ENCODE results near the gene DRICH1. TPM values are rescaled to one million over a fixed set of nuclear protein-coding genes. Genes with fewer than 3 reads are reported as not detected.
"Not testable (repeated sequence)": the region's sequence is repeated elsewhere in the genome, so short reads cannot be mapped to it uniquely, and the experiment has no call there.

The DRICH1 gene
- total RNA-seq, 2 donors from 2014 or later: 0.19 to 0.46 TPM

DNA sequence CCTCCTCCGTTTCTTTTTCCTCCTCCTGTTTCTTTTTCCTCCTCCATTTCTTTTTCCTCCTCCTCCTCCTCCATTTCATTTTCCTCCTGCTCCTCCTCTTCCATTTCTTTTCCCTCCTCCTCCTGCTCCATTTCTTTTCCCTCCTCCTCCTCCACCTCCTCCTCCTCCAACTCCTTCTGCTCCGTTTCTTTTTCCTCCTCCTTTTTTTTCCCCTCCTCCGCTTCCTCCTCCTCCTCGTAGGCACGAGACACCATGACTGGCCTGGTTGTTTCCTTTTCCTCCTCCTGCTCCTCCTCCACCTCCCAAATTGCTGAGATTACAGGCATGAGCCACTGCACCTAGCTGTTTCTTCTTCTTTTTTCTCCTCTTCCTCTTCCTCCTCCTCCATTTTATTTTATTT lies 25.6 kb upstream of the DRICH1 start:
- H3K36me3 Mint-ChIP-seq: peaks cover 0 to 5% of the 10 kb centered on the region in 2 donors
- DNase-seq (ENCODE audit: low spot score in 2 of 2): no peak
- peak overlapping the region; percentile 28 to 70 for H3K27ac Mint-ChIP-seq
- H3K9me3 Mint-ChIP-seq: no peaks in the 10 kb centered on the region
- no peak for ATAC-seq

DNA sequence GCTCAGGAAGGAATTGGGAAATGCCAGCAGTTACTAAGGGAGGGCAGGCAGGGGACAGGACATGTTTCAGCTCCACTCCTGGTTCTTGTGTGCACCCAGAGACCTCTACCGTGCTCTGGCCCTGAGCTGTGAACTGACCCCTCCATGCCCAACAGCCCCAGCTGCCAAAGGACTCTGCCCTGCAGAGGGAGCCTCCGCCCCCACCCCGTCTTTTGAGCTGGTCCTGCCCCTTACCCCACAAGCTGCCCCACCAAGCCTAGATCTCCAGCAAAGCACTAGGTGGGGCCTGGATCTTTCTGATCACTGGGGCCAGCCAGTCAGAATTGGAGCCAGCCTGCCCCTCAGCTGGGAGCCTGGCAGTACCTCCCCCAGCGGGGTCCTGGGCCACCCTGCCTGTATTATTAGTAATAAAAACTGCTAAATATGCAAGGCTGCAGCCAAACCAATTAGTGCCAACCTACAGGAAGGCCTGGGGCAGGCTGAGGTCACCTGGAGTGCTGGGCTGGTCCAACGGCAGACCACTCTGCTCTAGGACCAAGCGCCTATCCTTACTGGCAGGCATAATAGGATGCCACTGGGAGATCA lies 23.9 kb upstream of the DRICH1 start:
- Mint-ChIP-seq H3K27ac (peak overlapping the region in 1 of 2 donors; percentile 36), H3K36me3 (no peaks in the 10 kb centered on the region), H3K9me3 (no peaks in the 10 kb centered on the region)
- ATAC-seq: no peak
- no peak for DNase-seq (ENCODE audit: low spot score in 2 of 2)

DNA sequence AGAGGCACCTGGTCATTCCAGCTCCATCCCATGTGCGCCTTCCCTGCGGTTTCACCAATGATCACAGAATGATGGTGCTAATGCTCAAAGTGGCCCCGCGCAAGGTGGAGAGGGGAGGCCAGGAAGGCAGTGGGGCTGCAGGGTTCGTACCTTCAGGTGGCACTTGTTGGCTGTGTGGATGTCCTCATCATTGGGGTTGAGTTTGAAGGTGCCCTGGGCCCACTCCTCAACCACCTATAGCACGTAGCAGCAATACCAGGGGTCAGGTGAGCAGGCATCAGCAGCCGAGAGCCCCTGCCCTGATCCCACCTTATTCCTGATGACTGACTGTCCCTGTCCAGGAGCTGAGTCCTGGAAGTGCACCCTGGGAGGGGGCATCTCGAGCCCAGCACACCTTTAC lies 20.6 kb upstream of the DRICH1 start:
- peak overlapping the region in 1 of 2 donors; percentile 72 for H3K27ac Mint-ChIP-seq
- no peaks in the 10 kb centered on the region for H3K36me3 Mint-ChIP-seq
- DNase-seq (ENCODE audit: low spot score in 2 of 2): no peak
- no peaks in the 10 kb centered on the region for H3K9me3 Mint-ChIP-seq
- no peak for ATAC-seq

DNA sequence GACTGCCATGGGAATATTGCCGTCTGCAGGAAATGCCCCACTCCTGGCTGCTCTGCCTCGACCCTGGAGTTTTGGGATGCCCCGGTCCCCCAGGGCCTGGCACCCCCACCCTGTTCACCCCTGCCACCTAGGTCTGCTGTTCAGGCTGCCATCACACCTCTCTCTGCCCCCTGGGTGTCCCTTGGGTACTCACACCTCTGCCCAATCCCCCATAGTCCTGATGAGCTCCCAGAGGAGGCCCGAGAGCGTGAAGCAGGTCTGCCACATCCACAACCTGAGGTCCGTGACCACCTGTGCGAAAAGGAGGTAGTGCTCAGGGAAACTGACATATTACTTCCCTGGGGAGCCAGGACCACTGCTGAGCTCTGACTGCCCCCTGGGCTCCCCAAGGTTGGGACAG lies 20.2 kb upstream of the DRICH1 start:
- ATAC-seq (no peak), DNase-seq (ENCODE audit: low spot score in 2 of 2) (no peak)
- H3K27ac Mint-ChIP-seq: peak overlapping the region in 1 of 2 donors; percentile 72
- H3K36me3 Mint-ChIP-seq: no peaks in the 10 kb centered on the region
- no peaks in the 10 kb centered on the region for H3K9me3 Mint-ChIP-seq

DNA sequence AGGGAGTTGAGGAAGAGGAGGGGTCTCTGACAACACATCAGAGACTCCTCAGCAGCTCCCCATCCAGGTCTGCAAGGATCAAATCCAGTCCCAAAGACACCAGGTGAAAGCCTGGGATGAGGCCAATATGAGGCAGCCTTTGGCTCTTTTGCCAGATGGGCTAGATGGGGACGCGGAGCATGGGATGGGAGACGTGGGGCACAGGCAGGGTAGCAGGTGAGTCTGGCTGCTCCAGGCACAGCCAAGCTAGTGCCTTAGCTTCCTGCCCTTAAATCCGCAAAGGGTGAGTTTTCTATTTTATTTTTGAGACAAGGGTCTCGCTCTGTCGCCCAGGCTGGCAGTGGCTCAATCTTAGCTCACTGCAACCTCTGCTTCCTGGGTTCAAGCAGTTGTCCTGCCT lies 19.6 kb upstream of the DRICH1 start:
- DNase-seq (ENCODE audit: low spot score in 2 of 2) (no peak), ATAC-seq (no peak)
- Mint-ChIP-seq H3K9me3 (no peaks in the 10 kb centered on the region), H3K36me3 (no peaks in the 10 kb centered on the region), H3K27ac (no peak overlapping the region)

DNA sequence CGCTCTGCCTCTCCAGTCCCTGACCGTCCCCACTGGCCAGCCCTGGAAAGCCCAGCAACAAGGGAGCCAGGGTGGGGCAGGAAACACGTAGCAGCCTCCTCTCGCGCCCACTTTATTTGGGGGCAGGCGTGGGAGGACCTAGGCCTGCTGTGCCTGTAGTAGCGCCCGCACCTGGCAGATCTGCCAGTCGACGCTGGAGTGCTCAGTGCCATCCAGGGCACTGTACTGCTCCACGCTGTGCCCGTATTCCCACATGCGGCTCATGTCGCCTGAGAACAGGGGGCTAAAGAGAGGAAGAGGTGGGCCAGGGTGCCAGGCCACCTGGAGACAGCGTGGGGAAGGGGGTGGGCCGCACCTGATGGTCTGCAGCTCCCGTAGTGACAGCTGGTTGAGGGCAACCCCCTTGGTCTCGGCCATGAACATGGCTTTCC lies 17.0 kb upstream of the DRICH1 start:
- Mint-ChIP-seq H3K36me3 (no peaks in the 10 kb centered on the region), H3K9me3 (no peaks in the 10 kb centered on the region), H3K27ac (no peak overlapping the region)
- no peak for DNase-seq (ENCODE audit: low spot score in 2 of 2)
- ATAC-seq: no peak

DNA sequence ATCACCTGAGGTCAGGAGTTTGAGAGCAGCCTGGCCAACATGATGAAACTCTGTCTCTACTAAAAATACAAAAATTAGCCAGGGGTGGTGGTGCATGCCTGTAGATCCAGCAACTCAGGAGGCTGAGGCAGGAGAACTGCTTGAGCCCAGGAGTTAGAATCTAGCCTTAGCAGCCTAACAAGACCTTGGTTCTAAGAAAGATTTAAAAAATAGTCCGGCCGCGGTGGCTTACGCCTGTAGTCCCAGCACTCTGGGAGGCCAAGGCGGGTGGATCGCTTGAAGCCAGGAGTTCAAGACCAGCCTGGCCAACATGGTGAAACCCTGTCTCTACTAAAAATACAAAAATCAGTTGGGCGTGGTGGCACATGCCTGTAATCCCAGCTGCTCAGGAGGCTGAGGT lies 14.4 kb upstream of the DRICH1 start:
- not testable (repeated sequence) for H3K36me3 Mint-ChIP-seq; ATAC-seq; H3K9me3 Mint-ChIP-seq; H3K27ac Mint-ChIP-seq; DNase-seq (ENCODE audit: low spot score in 2 of 2)

DNA sequence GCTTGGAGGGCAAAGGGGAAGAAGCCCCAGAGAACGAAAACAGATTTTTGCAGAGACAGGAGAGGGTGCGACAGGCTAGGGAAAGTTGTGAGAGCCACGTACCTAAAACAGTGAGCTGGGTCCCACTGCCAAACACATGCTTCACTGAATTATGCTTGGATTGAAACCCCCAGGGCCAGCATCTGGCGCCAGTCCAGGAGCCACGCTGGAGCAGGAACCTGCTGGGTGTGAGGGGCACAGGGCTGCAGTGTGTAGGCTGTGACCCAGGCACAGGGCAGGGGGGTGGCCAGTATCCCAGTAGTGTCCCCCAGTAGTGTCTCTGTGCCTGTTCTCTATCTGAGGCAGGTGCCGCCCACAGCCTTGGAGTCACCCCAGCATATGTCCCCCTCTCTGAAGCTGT lies 8.1 kb upstream of the DRICH1 start:
- not testable (repeated sequence) for H3K9me3 Mint-ChIP-seq; DNase-seq (ENCODE audit: low spot score in 2 of 2); H3K36me3 Mint-ChIP-seq; ATAC-seq; H3K27ac Mint-ChIP-seq

DNA sequence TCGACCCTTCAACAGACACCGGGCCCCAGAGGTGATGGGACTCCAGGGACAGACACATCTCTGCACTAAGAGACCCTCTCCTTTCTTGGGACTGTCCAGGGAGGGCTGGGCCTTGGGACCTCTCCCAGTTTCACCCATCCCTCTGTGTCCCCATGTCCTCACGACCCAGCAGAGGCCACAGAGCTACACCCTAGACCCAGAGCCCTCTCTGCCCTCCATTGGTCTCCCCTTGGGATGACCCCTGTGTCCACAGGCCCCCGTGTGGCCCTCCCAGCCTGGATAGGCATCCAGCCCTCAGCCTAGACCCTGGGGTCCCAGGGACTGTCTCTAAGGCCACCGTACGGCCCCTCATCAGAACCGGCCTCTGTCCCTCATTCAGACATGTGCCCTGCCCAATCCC lies 7.5 kb upstream of the DRICH1 start:
- DNase-seq (ENCODE audit: low spot score in 2 of 2) (no peak), ATAC-seq (no peak)
- Mint-ChIP-seq H3K36me3 (peaks cover 0 to 4% of the 10 kb centered on the region in 2 donors), H3K9me3 (no peaks in the 10 kb centered on the region), H3K27ac (peak overlapping the region in 1 of 2 donors; percentile 36)

DNA sequence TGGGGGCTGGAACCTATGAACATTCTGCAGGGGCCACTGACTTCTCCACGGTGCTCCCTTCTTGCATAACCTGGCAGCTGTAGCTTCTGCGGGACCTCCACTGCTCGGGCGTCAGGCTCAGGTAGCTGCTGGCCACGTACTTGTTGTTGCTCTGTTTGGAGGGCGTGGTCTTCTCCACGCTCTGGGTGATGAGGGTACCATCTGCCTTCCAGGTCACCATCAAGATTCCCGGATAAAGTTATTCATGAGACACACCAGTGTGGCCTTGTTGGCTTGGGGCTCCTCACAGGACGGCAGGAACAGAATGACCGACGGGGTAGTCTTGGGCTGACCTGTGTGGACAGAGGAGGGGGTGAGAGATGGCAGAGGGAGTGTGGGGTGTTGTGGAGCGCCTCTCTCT lies 6.5 kb upstream of the DRICH1 start:
- no peak for DNase-seq (ENCODE audit: low spot score in 2 of 2)
- no peak overlapping the region for H3K27ac Mint-ChIP-seq
- peaks cover 0 to 4% of the 10 kb centered on the region in 2 donors for H3K36me3 Mint-ChIP-seq
- no peaks in the 10 kb centered on the region for H3K9me3 Mint-ChIP-seq
- ATAC-seq: no peak

DNA sequence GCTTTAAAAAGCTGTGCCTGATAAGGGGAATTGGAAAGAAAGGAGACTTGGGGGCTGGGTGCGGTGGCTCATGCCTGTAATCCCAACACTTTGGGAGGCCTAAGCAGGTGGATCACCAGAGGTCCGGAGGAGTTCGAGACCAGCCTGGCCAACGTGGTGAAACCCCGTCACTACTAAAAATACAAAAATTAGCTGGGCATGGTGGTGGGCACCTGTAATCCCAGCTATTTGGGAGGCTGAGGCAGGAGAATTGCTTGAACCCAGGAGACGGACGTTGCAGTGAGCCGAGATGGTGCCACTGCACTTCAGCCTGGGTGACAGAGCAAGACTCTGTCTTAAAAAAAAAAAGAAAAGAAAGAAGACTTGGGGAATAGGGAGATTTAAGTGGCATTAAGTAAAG lies 3.2 kb upstream of the DRICH1 start:
- not testable (repeated sequence) for DNase-seq (ENCODE audit: low spot score in 2 of 2); H3K36me3 Mint-ChIP-seq; ATAC-seq

DNA sequence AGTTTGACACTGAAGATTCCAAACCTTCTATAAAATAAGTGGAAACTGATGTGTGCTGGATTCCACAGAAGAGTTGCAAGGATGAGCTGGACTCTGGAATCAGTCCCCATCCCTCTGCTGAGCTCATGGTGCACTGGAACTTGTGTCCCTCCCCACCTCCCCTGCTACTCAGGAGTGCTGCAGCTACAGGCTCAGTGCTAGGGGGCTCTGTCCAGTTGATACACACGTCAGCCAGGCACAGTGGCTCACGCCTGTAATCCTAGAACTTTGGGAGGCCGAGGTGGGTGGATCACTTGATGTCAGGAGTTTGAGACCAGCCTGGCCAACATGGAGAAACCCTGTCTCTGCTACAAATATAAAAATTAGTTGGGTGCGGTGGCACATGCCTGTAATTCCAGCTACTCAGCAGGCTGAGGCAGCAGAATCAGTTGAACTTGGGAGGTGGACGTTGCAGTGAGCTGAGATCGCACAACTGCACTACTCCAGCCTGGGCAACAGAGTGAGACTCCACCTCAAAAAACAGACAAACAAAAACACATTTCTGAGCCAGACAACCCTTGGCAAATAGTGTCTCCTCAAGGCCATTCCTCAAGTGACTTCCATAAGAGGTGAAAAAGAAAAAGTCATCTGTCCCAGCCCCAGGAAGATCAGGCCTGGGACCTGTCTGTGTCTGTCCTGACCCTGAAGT lies 3.9 kb downstream of the DRICH1 start:
- DNase-seq (ENCODE audit: low spot score in 2 of 2); H3K9me3 Mint-ChIP-seq; H3K36me3 Mint-ChIP-seq: not testable (repeated sequence)

More for the DNA sequence above, 3.2 kb upstream of the DRICH1 start:
- H3K27ac Mint-ChIP-seq, H3K9me3 Mint-ChIP-seq: not testable (repeated sequence)

DNA sequence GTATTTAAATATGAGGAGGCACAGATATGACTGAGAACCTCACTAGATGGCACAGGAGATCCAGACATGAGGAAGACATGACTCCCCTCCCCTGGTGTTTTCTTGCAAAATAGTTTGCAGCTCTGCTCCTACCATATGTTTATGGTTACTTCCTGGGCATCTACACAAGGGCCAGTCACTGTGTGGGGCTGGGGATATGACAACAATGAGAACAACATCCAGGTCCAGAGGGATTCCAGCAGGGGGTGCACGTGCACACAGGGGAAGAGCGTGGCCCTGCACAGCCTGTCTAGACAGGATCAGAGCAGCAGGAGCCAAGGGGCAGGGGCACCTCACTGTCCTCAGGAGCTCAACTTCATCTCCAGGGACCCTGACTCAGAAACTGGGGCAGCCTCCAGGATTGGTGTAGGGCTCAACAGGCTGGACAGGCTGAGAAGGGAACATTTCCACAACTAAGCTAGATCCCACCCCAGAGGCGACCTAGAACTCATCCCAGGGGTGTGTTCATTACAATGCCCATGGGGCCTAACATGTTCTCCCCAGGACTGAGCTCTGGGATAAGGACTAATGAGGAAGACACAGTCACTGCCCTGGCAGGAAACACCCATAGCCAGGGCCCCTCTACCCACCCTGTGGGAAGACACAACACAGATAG lies 4.6 kb downstream of the DRICH1 start:
- ATAC-seq: peak; percentile 85 to 92
- DNase-seq (ENCODE audit: low spot score in 2 of 2): peak in 1 of 2 donors; percentile 61
- not testable (repeated sequence) for H3K9me3 Mint-ChIP-seq, H3K36me3 Mint-ChIP-seq
- H3K27ac Mint-ChIP-seq: peak overlapping the region in 1 of 2 donors; percentile 81

More for the DNA sequence above, 3.9 kb downstream of the DRICH1 start:
- H3K27ac Mint-ChIP-seq, ATAC-seq: not testable (repeated sequence)

DNA sequence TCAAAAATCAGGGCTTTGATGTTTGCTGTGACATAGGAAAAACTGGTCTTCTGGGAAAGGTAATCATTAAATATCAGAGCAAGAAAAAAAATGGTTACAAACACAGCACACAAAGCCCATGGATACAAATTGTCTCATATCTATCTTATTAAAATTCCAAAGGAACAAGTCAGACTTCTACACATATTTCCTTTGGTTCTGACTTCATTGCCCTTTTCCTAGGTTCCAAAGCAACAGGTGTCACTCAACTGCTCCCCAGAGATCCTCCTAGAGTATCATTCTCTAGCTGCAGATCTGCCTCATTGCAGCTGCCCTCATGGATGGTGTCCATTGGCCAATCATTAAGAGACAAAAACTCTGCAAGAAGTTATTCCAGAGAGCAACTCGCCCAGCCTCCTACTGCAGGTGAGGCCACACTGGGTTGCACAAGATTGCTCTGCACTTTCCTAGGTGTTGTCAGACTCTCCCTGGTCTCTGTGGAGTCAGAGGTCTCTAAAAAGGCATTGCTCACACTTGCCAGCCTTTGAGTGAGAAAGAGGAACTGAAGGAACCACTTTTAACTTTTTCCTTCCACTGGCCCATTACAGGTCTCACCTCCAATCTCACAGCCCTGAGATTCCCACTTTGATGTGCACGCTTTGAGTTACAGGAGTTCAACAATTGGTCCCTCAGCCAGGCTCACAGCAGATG lies 5.7 kb downstream of the DRICH1 start:
- Mint-ChIP-seq H3K36me3 (no peaks in the 10 kb centered on the region), H3K27ac (no peak overlapping the region)
- ATAC-seq: no peak

DNA sequence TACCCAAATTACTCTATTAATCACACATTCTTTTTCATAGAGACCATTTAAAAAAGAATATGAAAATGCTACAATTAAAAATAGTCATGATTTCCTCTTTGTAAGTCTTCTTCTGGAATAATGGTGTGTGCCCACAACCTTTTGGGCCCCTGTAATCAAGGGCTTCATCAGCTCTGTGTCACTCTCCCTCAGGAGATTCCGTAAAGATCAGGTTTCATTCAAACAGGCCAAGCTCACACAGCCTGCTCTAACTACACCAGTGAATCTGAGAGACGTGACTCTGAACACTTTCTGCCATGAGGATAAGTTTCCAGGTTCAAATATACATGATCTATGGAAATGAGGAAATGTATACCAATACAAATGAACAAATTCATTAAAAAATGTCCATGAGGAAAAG lies 9.5 kb downstream of the DRICH1 start:
- no peak for ATAC-seq
- no peaks in the 10 kb centered on the region for H3K36me3 Mint-ChIP-seq
- no peaks in the 10 kb centered on the region for H3K9me3 Mint-ChIP-seq
- DNase-seq (ENCODE audit: low spot score in 2 of 2): no peak
- H3K27ac Mint-ChIP-seq: no peak overlapping the region

More for the DNA sequence above, 5.7 kb downstream of the DRICH1 start:
- no peak for DNase-seq (ENCODE audit: low spot score in 2 of 2)
- H3K9me3 Mint-ChIP-seq: no peaks in the 10 kb centered on the region

DNA sequence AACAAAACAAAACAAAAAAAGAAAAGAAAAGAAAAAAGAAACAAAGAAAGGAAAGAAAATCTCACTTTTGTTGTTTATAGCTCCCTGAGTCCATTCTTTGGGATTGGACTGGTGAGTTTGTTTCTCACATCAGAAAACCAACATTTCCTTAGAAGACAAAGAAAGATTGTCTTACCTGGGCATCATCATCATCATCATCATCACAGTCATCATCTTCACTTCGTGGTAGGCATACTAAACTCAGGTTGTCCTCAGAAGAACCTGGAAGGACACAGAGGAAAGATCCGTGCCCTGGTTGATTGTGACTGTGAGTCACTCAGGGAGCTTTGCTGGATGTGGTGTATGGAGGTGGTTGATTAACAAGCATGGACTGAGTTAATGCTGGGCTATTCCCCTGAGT lies 10.2 kb downstream of the DRICH1 start:
- H3K27ac Mint-ChIP-seq; ATAC-seq; H3K9me3 Mint-ChIP-seq; H3K36me3 Mint-ChIP-seq; DNase-seq (ENCODE audit: low spot score in 2 of 2): not testable (repeated sequence)

Data from activated naive CD4-positive, alpha-beta T cell treated with anti-CD3 and anti-CD28 coated beads, Interleukin-2, amount 50 U/mL, for 72 hours (primary cell).